Liver (tissue), 9 donors: ENCODE data around the gene STRA8. TPM values are rescaled to one million over a fixed set of nuclear protein-coding genes. Genes with fewer than 3 reads are reported as not detected.

Source experiments
- DNase-seq: peaks from one replicate; pipeline ENCODE4 v3.0.0-alpha.2; 2017; ENCODE audit warnings: low spot score
- H3K27ac ChIP-seq, 2 donors: one replicate each; pipeline ENCODE4 v1.7.0; 2013; ENCODE audit warnings: inconsistent platforms in 2 of 2, low read length in 2 of 2, control low read depth in 1 of 2, low read depth in 1 of 2, mild to moderate bottlenecking in 1 of 2
- H3K27me3 ChIP-seq, 4 donors: one replicate each; pipeline versions ENCODE4 v1.6.1 to v1.7.0; 2013; ENCODE audit warnings: low read length in 3 of 4, inconsistent platforms in 1 of 4, mild to moderate bottlenecking in 1 of 4, moderate library complexity in 1 of 4; ENCODE audit not compliant: control insufficient read depth in 4 of 4, insufficient read depth in 4 of 4
- H3K36me3 ChIP-seq, 4 donors: one replicate each; pipeline versions ENCODE4 v1.6.1 to v1.7.0; 2013; ENCODE audit warnings: low read length in 3 of 4, mild to moderate bottlenecking in 3 of 4, low read depth in 1 of 4, moderate library complexity in 1 of 4; ENCODE audit not compliant: control insufficient read depth in 4 of 4, insufficient read depth in 3 of 4
- H3K4me1 ChIP-seq, 4 donors: one replicate each; pipeline versions ENCODE4 v1.6.1 to v1.7.0; 2013; ENCODE audit warnings: low read length in 3 of 4, mild to moderate bottlenecking in 3 of 4, moderate library complexity in 1 of 4; ENCODE audit not compliant: control insufficient read depth in 4 of 4, insufficient read depth in 4 of 4
- H3K4me3 ChIP-seq, 3 donors: one replicate each; pipeline versions ENCODE4 v1.6.1 to v1.7.0; 2013; ENCODE audit warnings: low read length in 3 of 3, control low read depth in 1 of 3, low read depth in 1 of 3, mild to moderate bottlenecking in 1 of 3
- H3K9ac ChIP-seq, 2 donors: one replicate each; pipeline ENCODE4 v1.7.0; 2013; ENCODE audit warnings: low read length in 2 of 2, mild to moderate bottlenecking in 2 of 2, moderate library complexity in 2 of 2, control low read depth in 1 of 2, low read depth in 1 of 2
- H3K9me3 ChIP-seq, 4 donors: one replicate each; pipeline versions ENCODE4 v1.6.1 to v1.7.0; 2013; ENCODE audit warnings: low read length in 3 of 4; ENCODE audit not compliant: control insufficient read depth in 4 of 4
- ATF3 ChIP-seq: IDR thresholded peaks from 2 replicates; pipeline ENCODE4 v1.6.1; 2016; ENCODE audit warnings: antibody characterized with exemption
- EGR1 ChIP-seq, 2 donors: IDR thresholded peaks; 2 replicates each; pipeline ENCODE4 v1.6.1; 2016 to 2018; ENCODE audit warnings: antibody characterized with exemption in 2 of 2, low read depth in 2 of 2
- FOXA1 ChIP-seq: IDR thresholded peaks from 2 replicates; pipeline ENCODE4 v1.6.1; 2016; ENCODE audit warnings: antibody characterized with exemption
- FOXA2 ChIP-seq: IDR thresholded peaks from 2 replicates; pipeline ENCODE4 v1.6.1; 2016; ENCODE audit warnings: antibody characterized with exemption
- GABPA ChIP-seq, 2 donors: IDR thresholded peaks in 1 of 2; conservative IDR thresholded peaks in 1 of 2; 2 replicates each; pipeline ENCODE4 v1.6.1; 2016; ENCODE audit warnings: antibody characterized with exemption in 2 of 2, mild to moderate bottlenecking in 1 of 2, moderate library complexity in 1 of 2
- HNF4A ChIP-seq, 2 donors: conservative IDR thresholded peaks; 2 replicates each; pipeline ENCODE4 v1.6.1; 2016; ENCODE audit warnings: antibody characterized with exemption in 2 of 2, mild to moderate bottlenecking in 2 of 2
- HNF4G ChIP-seq: IDR thresholded peaks from 2 replicates; pipeline ENCODE4 v1.6.1; 2016; ENCODE audit warnings: antibody characterized with exemption
- JUND ChIP-seq, 2 donors: IDR thresholded peaks; 2 replicates each; pipeline ENCODE4 v1.6.1; 2016; ENCODE audit warnings: antibody characterized with exemption in 2 of 2
- NR2F2 ChIP-seq: IDR thresholded peaks from 2 replicates; pipeline ENCODE4 v1.6.1; 2016; ENCODE audit warnings: antibody characterized with exemption
- RAD21 ChIP-seq, 2 donors: IDR thresholded peaks; 2 replicates each; pipeline ENCODE4 v1.6.1; 2016; ENCODE audit warnings: antibody characterized with exemption in 2 of 2, mild to moderate bottlenecking in 2 of 2
- REST ChIP-seq: IDR thresholded peaks from 2 replicates; pipeline ENCODE4 v1.6.1; 2016; ENCODE audit warnings: antibody characterized with exemption, mild to moderate bottlenecking
- RXRA ChIP-seq, 2 donors: IDR thresholded peaks; 2 replicates each; pipeline ENCODE4 v1.6.1; 2017 to 2018; ENCODE audit warnings: antibody characterized with exemption in 2 of 2, mild to moderate bottlenecking in 1 of 2
- SP1 ChIP-seq: IDR thresholded peaks from 2 replicates; pipeline ENCODE4 v1.6.1; 2018; ENCODE audit warnings: antibody characterized with exemption, mild to moderate bottlenecking
- TAF1 ChIP-seq: conservative IDR thresholded peaks from 2 replicates; pipeline ENCODE4 v1.6.1; 2016; ENCODE audit warnings: antibody characterized with exemption, mild to moderate bottlenecking
- YY1 ChIP-seq: IDR thresholded peaks from 2 replicates; pipeline ENCODE4 v1.6.1; 2016; ENCODE audit warnings: antibody characterized with exemption, mild to moderate bottlenecking
- ZBTB33 ChIP-seq: IDR thresholded peaks from 2 replicates; pipeline ENCODE4 v1.6.1; 2016; ENCODE audit warnings: antibody characterized with exemption
- WGBS: extraction: QIAGEN DNeasy Blood & Tissue Kit; methylation state at CpG from one replicate; pipeline ENCODE4 v1.1.7; 2013; 5-methylcytosine and 5-hydroxymethylcytosine counted together
- polyA plus RNA-seq, 2 donors: library from polyadenylated mRNA; stranded (reverse) in 1 of 2; unstranded in 1 of 2; fragments of 200-250 nt in 1 of 2; fragments of >200 nt in 1 of 2; fragmentation: Nextera tagmentation in 1 of 2; extraction: Ambion mirVana in 1 of 2; gene quantifications; one replicate each; pipeline versions ENCODE4 v1.2.1 to v1.2.3, GENCODE V29; 2013 to 2015
- total RNA-seq, 2 donors: library from RNA; depleted of rRNA; stranded (reverse); fragments of >200 nt; gene quantifications; one replicate each; pipeline ENCODE4 v1.2.3, GENCODE V29; 2014
- TF ChIP-seq, protein P1 (sequence below): fragments of 150-350 bp; IDR thresholded peaks from 2 replicates; pipeline ENCODE4 v1.5.1; 2017; ENCODE audit warnings: improper control_type of control experiment, low read depth, low read length; ENCODE audit not compliant: missing input control
- TF ChIP-seq, protein P2 (sequence below): IDR thresholded peaks from 2 replicates; pipeline ENCODE4 v1.6.1; 2016; ENCODE audit warnings: antibody characterized with exemption
- donor health status: healthy.
- donor health status: healthy.
- donor health status: healthy.
- donor health status: healthy.
- donor health status: healthy.

Gene STRA8
- total and polyA plus RNA-seq, 4 donors: 0.14 TPM; not detected in 3

- no peak overlapping the region for H3K9ac ChIP-seq
- 96% methylated on average over 8 of the region's 8 CpGs for WGBS
- peaks cover 0 to 24% (median 16%) of the 10 kb centered on the region in 4 donors for H3K4me1 ChIP-seq
- H3K4me3 ChIP-seq: no peak overlapping the region
- H3K27ac ChIP-seq: no peak overlapping the region
- H3K9me3 ChIP-seq: no peaks in the 10 kb centered on the region
- TF ChIP-seq RXRA (IDR thresholded peaks at IDR 0.05): no peak
- TF ChIP-seq, protein P1, sequence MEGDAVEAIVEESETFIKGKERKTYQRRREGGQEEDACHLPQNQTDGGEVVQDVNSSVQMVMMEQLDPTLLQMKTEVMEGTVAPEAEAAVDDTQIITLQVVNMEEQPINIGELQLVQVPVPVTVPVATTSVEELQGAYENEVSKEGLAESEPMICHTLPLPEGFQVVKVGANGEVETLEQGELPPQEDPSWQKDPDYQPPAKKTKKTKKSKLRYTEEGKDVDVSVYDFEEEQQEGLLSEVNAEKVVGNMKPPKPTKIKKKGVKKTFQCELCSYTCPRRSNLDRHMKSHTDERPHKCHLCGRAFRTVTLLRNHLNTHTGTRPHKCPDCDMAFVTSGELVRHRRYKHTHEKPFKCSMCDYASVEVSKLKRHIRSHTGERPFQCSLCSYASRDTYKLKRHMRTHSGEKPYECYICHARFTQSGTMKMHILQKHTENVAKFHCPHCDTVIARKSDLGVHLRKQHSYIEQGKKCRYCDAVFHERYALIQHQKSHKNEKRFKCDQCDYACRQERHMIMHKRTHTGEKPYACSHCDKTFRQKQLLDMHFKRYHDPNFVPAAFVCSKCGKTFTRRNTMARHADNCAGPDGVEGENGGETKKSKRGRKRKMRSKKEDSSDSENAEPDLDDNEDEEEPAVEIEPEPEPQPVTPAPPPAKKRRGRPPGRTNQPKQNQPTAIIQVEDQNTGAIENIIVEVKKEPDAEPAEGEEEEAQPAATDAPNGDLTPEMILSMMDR: no peak
- TF ChIP-seq HNF4G: no peak
- no peak for TF ChIP-seq GABPA (IDR thresholded peaks at IDR 0.05 in 1 of 2, conservative IDR thresholded peaks at IDR 0.05 in 1 of 2)
- no peak for TF ChIP-seq EGR1 (IDR thresholded peaks at IDR 0.05; ENCODE audit: low read depth in 2 of 2)
- TF ChIP-seq ATF3: no peak
- TF ChIP-seq, protein P2, sequence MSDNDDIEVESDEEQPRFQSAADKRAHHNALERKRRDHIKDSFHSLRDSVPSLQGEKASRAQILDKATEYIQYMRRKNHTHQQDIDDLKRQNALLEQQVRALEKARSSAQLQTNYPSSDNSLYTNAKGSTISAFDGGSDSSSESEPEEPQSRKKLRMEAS: no peak
- no peak for TF ChIP-seq RAD21 (IDR thresholded peaks at IDR 0.05)
- no peak for TF ChIP-seq TAF1
- no peak for TF ChIP-seq YY1
- TF ChIP-seq SP1: no peak
- TF ChIP-seq NR2F2: no peak
- TF ChIP-seq FOXA2: no peak
- TF ChIP-seq HNF4A (conservative IDR thresholded peaks at IDR 0.05): no peak
- no peak for TF ChIP-seq ZBTB33
- no peak for TF ChIP-seq FOXA1
- DNase-seq: no peak
- H3K36me3 ChIP-seq: peaks cover 0 to 34% (median 20%) of the 10 kb centered on the region in 4 donors
- H3K27me3 ChIP-seq: no peaks in the 10 kb centered on the region
Measured at GRCh38 chr7:135205850-135206249, 27.8 kb upstream of the STRA8 start.

- TF ChIP-seq ZBTB33 (no peak), REST (no peak), HNF4A (conservative IDR thresholded peaks at IDR 0.05) (peak in 1 of 2 donors; percentile 53), RAD21 (IDR thresholded peaks at IDR 0.05) (no peak), JUND (IDR thresholded peaks at IDR 0.05) (no peak)
- Histone ChIP-seq H3K4me3 (no peak overlapping the region), H3K27ac (no peak overlapping the region), H3K9me3 (no peaks in the 10 kb centered on the region), H3K27me3 (no peaks in the 10 kb centered on the region), H3K9ac (no peak overlapping the region), H3K36me3 (peaks cover 0 to 25% (median 16%) of the 10 kb centered on the region in 4 donors), H3K4me1 (peaks cover 0 to 26% (median 18%) of the 10 kb centered on the region in 4 donors)
- WGBS: 76% methylated on average over 7 of the region's 7 CpGs
- no peak for DNase-seq
Measured at GRCh38 chr7:135206941-135207391, 26.7 kb upstream of the STRA8 start.
